ENCODE measurements around the gene WDFY3. TPM values are rescaled to one million over a fixed set of nuclear protein-coding genes. Genes with fewer than 3 reads are reported as not detected.

WDFY3 gene
- total and polyA plus RNA-seq, 9 of the 15 experiments (the other 6 are each of a cell fraction or from before 2014, with no cell fraction given): 0.58 to 13.5 (median 9.4) TPM

DNA sequence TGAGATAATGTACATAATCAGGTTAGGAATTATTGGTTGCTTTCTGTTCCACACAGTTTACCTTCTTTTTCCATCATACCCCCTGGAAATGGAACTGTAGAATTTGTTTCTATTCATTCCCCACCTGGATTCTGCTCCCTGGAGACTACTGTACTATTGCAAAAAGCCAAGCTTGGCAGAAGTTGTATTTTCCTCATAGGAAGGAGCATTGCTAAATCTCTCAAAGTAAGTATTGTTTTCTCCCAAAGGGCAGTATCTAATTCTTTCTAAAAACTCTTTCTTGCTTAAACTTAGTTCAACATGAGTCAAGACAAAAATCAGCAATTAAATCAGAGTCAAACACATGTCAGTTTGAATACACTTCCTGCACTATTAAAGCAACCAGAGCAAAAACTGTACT is 247.4 kb downstream of the WDFY3 start (continued):
- no peak for TF ChIP-seq AFF1 (IDR thresholded peaks at IDR 0.05; ENCODE audit: low read depth in 1 of 2, partially characterized antibody in 2 of 2)
- TF ChIP-seq, protein P1, sequence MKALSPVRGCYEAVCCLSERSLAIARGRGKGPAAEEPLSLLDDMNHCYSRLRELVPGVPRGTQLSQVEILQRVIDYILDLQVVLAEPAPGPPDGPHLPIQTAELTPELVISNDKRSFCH (CRISPR knock-in tag; IDR thresholded peaks at IDR 0.05): no peak
- TF ChIP-seq, protein P1 (tag; IDR thresholded peaks at IDR 0.05): no peak

DNA sequence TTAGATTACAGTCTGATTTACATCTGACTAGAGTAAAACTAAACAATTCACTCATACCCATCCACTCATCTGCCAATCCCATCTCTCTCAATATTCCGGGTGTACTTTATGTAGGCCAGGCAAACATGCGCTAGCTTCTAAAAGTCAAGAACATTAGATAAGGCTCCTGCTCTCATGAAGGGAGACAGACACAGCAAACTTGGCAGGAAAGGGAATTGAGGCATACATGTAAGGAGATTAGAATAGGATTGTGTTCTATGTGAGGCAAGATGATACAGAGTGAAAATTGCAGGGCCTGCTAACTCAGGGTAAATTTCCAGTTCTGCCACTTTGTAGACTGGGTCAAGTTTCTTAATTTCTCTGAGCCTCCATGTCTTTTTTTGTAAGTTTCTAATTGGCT is 247.8 kb downstream of the WDFY3 start:
- whole genome bisulfite sequencing (ENCODE audit: insufficient coverage, low coverage, missing lambda C conversion rate): 38% methylated on average over 2 of the region's 2 CpGs
- Histone ChIP-seq H2AFZ (ENCODE audit: low read depth, low read length) (no peak overlapping the region), H3K27ac (ENCODE audit: extremely low read depth, low read depth, low read length) (no peak overlapping the region), H3K4me3 (no peak overlapping the region), H3K9ac (ENCODE audit: insufficient read depth in 1 of 2, low read depth in 2 of 2, low read length in 2 of 2) (no peak overlapping the region), H3K4me1 (replicated peaks in 1 of 2; ENCODE audit: control insufficient read depth in 2 of 2, insufficient read depth in 2 of 2, low read length in 2 of 2) (no peaks in the 10 kb centered on the region), H4K20me1 (replicated peaks; ENCODE audit: control insufficient read depth, insufficient read depth, low read length) (no peaks in the 10 kb centered on the region), H3K9me1 (ENCODE audit: control insufficient read depth, insufficient read depth, low read length) (no peaks in the 10 kb centered on the region), H3K36me3 (ENCODE audit: control insufficient read depth, insufficient read depth, low read length) (0 out of 3 replicates have a peak, but pooled peaks cover 3% of the 10 kb centered on the region), H3K27me3 (ENCODE audit: control insufficient read depth in 2 of 2, insufficient read depth in 2 of 2, low read length in 2 of 2) (no peaks in the 10 kb centered on the region), H3K4me2 (ENCODE audit: insufficient read depth, low read length) (no peak overlapping the region), H3K9me3 (replicated peaks; ENCODE audit: control insufficient read depth, insufficient read depth, low read depth, low read length) (no peaks in the 10 kb centered on the region), H3K79me2 (ENCODE audit: control insufficient read depth, insufficient read depth, low read length) (no peaks in the 10 kb centered on the region)
- no peak for ATAC-seq
- intact Hi-C loops (cut with micrococcal nuclease): no loop called here
- in situ Hi-C loops (cut with MboI): no loop called here
- BruUV-seq (replicated peaks): no TSS peak
- POLR2A ChIA-PET: no interaction called here
- TF ChIP-seq NR1H2 (CRISPR knock-in tag; IDR thresholded peaks at IDR 0.05): no peak
- no peak for TF ChIP-seq NFE2L1 (tag; IDR thresholded peaks at IDR 0.05; ENCODE audit: borderline replicate concordance, low read depth)
- TF ChIP-seq KDM5B (IDR thresholded peaks at IDR 0.05; ENCODE audit: insufficient replicate concordance, low read depth, low read length): no peak
- no peak for TF ChIP-seq ZNF354B (CRISPR knock-in tag; IDR thresholded peaks at IDR 0.05)
- no peak for FAIRE-seq
- DNase-seq (ENCODE audit: extremely low read depth in 1 of 4, low spot score in 3 of 4): no peak
- CTCF ChIA-PET (ENCODE audit: low intra/inter-chr PET ratio): no interaction called here
